ENCODE data around the gene CCL18. TPM values are rescaled to one million over a fixed set of nuclear protein-coding genes. Genes with fewer than 3 reads are reported as not detected.

CCL18 gene
- total and polyA plus RNA-seq, 9 of the 15 experiments (the other 6 are each of a cell fraction or from before 2014, with no cell fraction given), result not detected

DNA sequence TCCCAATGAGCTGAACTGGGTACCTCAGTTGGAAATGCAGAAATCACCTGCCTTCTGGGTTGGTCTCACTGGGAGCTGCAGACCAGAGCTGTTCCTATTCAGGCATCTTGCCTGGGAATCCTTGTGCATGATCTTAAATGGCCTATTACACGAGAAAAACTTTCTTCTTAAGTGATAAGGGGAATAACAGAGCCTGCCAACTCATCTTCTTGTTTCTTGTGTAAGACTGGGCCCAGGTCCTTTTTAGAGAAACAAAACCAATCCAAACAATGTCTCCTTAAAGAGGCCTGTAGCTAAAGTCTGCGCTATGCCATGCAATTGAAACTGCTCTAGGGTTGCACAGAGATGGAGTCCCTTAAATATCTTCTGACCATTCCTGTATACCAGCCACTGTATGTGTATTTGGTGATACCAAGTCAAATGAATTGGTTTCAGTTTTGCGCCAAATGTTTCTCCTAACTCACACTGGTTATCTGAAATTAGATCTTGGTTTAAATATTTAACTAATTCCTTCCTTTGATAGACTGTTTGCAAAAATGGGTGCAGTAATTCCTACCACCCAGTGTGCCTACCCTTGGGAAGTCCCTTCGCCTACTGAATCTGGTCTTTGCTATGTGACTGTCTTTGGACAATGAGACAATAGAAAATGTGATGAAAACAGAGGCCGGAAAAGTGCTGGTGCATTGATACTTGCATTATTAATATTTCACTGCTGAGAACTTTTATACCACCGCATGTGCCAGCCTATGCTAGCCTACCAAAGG is 39.8 kb upstream of the CCL18 start (continued):
- TF ChIP-seq CLOCK (CRISPR knock-in tag; IDR thresholded peaks at IDR 0.05; ENCODE audit: borderline replicate concordance), result no peak

GRCh38 chr17:36027761-36028160 is 36.3 kb upstream of the CCL18 start:
- WGBS (ENCODE audit: insufficient coverage, low coverage, missing lambda C conversion rate), result 6% methylated on average over 4 of the region's 4 CpGs
- POLR2A ChIA-PET, result interaction anchor here (0.6 kb wide), 1 partner anchor 18 kb away, joined by 3 read pairs; no protein-coding TSS in a partner anchor
- TF ChIP-seq, protein P1, sequence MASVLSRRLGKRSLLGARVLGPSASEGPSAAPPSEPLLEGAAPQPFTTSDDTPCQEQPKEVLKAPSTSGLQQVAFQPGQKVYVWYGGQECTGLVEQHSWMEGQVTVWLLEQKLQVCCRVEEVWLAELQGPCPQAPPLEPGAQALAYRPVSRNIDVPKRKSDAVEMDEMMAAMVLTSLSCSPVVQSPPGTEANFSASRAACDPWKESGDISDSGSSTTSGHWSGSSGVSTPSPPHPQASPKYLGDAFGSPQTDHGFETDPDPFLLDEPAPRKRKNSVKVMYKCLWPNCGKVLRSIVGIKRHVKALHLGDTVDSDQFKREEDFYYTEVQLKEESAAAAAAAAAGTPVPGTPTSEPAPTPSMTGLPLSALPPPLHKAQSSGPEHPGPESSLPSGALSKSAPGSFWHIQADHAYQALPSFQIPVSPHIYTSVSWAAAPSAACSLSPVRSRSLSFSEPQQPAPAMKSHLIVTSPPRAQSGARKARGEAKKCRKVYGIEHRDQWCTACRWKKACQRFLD (CRISPR knock-in tag; IDR thresholded peaks at IDR 0.05), result no peak
- no peak for TF ChIP-seq ZNF431 (CRISPR knock-in tag; IDR thresholded peaks at IDR 0.05)
- no peak for TF ChIP-seq ZNF699 (CRISPR knock-in tag; IDR thresholded peaks at IDR 0.05; ENCODE audit: insufficient replicate concordance)
- no peak for TF ChIP-seq NR0B1 (IDR thresholded peaks at IDR 0.05; ENCODE audit: partially characterized antibody)
- no peak for TF ChIP-seq SRF (CRISPR knock-in tag; IDR thresholded peaks at IDR 0.05)
- TF ChIP-seq ZNF644 (tag; IDR thresholded peaks at IDR 0.05; ENCODE audit: low read depth), result no peak
- TF ChIP-seq BMI1 (IDR thresholded peaks at IDR 0.05; ENCODE audit: low read length), result no peak
- TF ChIP-seq CSDE1 (IDR thresholded peaks at IDR 0.05), result no peak
- TF ChIP-seq ZNF282 (CRISPR knock-in tag; IDR thresholded peaks at IDR 0.05), result no peak
- TF ChIP-seq ZNF12 (CRISPR knock-in tag; IDR thresholded peaks at IDR 0.05), result no peak
- TF ChIP-seq FOXA1 (IDR thresholded peaks at IDR 0.05; ENCODE audit: borderline replicate concordance), result no peak
- TF ChIP-seq NONO (IDR thresholded peaks at IDR 0.05; ENCODE audit: low read depth in 2 of 2, low read length in 1 of 2), result no peak

More at GRCh38 chr17:36027761-36028160, 36.3 kb upstream of the CCL18 start:
- H3K27ac ChIP-seq (ENCODE audit: extremely low read depth, low read depth, low read length), result no peak overlapping the region
- BruUV-seq (replicated peaks), result no TSS peak
- peaks cover 3 to 5% of the 10 kb centered on the region in 2 experiments; a peak in 3 of 5 replicates for H3K27me3 ChIP-seq (ENCODE audit: control insufficient read depth in 2 of 2, insufficient read depth in 2 of 2, low read length in 2 of 2)
- no peaks in the 10 kb centered on the region for H3K4me1 ChIP-seq (replicated peaks in 1 of 2; ENCODE audit: control insufficient read depth in 2 of 2, insufficient read depth in 2 of 2, low read length in 2 of 2)
- ATAC-seq (no peak), DNase-seq (ENCODE audit: extremely low read depth in 1 of 4, low spot score in 3 of 4) (no peak), FAIRE-seq (no peak)
- no peak overlapping the region for H3K4me3 ChIP-seq
- CTCF ChIA-PET (ENCODE audit: low intra/inter-chr PET ratio), result no interaction called here
- H4K20me1 ChIP-seq (replicated peaks; ENCODE audit: control insufficient read depth, insufficient read depth, low read length), result no peaks in the 10 kb centered on the region
- no peaks in the 10 kb centered on the region for H3K79me2 ChIP-seq (ENCODE audit: control insufficient read depth, insufficient read depth, low read length)
- no peaks in the 10 kb centered on the region for H3K9me3 ChIP-seq (replicated peaks; ENCODE audit: control insufficient read depth, insufficient read depth, low read depth, low read length)
- no peak overlapping the region for H3K9ac ChIP-seq (ENCODE audit: insufficient read depth in 1 of 2, low read depth in 2 of 2, low read length in 2 of 2)
- in situ Hi-C loops (cut with MboI) (no loop called here), intact Hi-C loops (cut with micrococcal nuclease) (no loop called here)
- no peaks in the 10 kb centered on the region for H3K9me1 ChIP-seq (ENCODE audit: control insufficient read depth, insufficient read depth, low read length)
- no peak overlapping the region for H2AFZ ChIP-seq (ENCODE audit: low read depth, low read length)
- H3K36me3 ChIP-seq (ENCODE audit: control insufficient read depth, insufficient read depth, low read length), result no peaks in the 10 kb centered on the region
- no peak overlapping the region for H3K4me2 ChIP-seq (ENCODE audit: insufficient read depth, low read length)
